H1 (cell line): Measurements from ENCODE around the gene XKR8. TPM values are rescaled to one million over a fixed set of nuclear protein-coding genes. Genes with fewer than 3 reads are reported as not detected.

ENCODE experiments used
- CTCF ChIA-PET: fragments of 300-600 bp; sonication (Branson Sonifier 250); formaldehyde crosslinking; loops from one replicate; lab custom pipeline; 2021; ENCODE audit not compliant: partially characterized antibody; lab: Charles Lee
- POLR2A ChIA-PET: fragments of 300-600 bp; sonication (Branson Sonifier 250); formaldehyde crosslinking; loops from one replicate; lab custom pipeline; 2021; ENCODE audit warnings: inconsistent platforms; ENCODE audit not compliant: partially characterized antibody; lab: Charles Lee
- DNase-seq, 2 experiments: peaks; one replicate each; pipeline versions ENCODE4 v3.0.0 to v3.0.0-alpha.2; 2010 to 2022; ENCODE audit warnings: low spot score in 2 of 2, low read depth in 1 of 2, mixed read lengths in 1 of 2
- FAIRE-seq: peaks from 2 replicates; lab custom pipeline; 2011; peaks lifted over from hg19 to GRCh38; lab: Jason Lieb, UNC
- H2AFZ ChIP-seq: 2 replicates; pipeline ENCODE4 v1.8.1; 2012; ENCODE audit warnings: low read length, inconsistent platforms
- H2AK5ac ChIP-seq: 2 replicates; pipeline ENCODE4 v1.6.1; 2013; ENCODE audit warnings: low read depth, low read length
- H2BK120ac ChIP-seq: replicated peaks from 2 replicates; pipeline ENCODE3; 2013; ENCODE audit warnings: low read depth, low read length, inconsistent platforms
- H2BK12ac ChIP-seq: 2 replicates; pipeline ENCODE4 v1.6.1; 2013; ENCODE audit warnings: low read depth, low read length
- H2BK15ac ChIP-seq: 2 replicates; pipeline ENCODE4 v1.6.1; 2013; ENCODE audit warnings: low read length
- H2BK20ac ChIP-seq: 2 replicates; pipeline ENCODE4 v1.6.1; 2013; ENCODE audit warnings: low read length
- H2BK5ac ChIP-seq: 2 replicates; pipeline ENCODE4 v1.6.1; 2013; ENCODE audit warnings: low read depth, low read length
- H3K14ac ChIP-seq: 2 replicates; pipeline ENCODE4 v1.6.1; 2013; ENCODE audit warnings: inconsistent platforms; ENCODE audit not compliant: insufficient read length
- H3K18ac ChIP-seq: 2 replicates; pipeline ENCODE4 v1.6.1; 2013; ENCODE audit warnings: low read length; ENCODE audit errors: extremely low read depth
- H3K23ac ChIP-seq: 2 replicates; pipeline ENCODE4 v1.6.1; 2013; ENCODE audit warnings: inconsistent platforms; ENCODE audit not compliant: insufficient read length
- H3K23me2 ChIP-seq: 2 replicates; pipeline ENCODE4 v1.6.1; 2013; ENCODE audit warnings: low read depth, low read length
- H3K27ac ChIP-seq: 2 replicates; pipeline ENCODE4 v1.6.1; 2011; ENCODE audit warnings: low read depth, low read length, inconsistent platforms
- H3K27me3 ChIP-seq, 4 experiments: replicated peaks in 1 of 4; 1 replicate in 1 of 4; 2 replicates in 3 of 4; pipeline versions ENCODE4 v1.6.1 to v1.8.1; 2011 to 2013; ENCODE audit warnings: low read length in 3 of 4, mild to moderate bottlenecking in 3 of 4, inconsistent platforms in 2 of 4, mixed read lengths in 2 of 4, moderate library complexity in 1 of 4; ENCODE audit not compliant: control insufficient read depth in 3 of 4, insufficient read depth in 3 of 4; ENCODE audit errors: extremely low read depth in 1 of 4
- H3K36me3 ChIP-seq, 4 experiments: 2 replicates each; pipeline versions ENCODE4 v1.6.1 to v1.8.1; 2011 to 2013; ENCODE audit warnings: mild to moderate bottlenecking in 4 of 4, low read length in 3 of 4, moderate library complexity in 2 of 4, control low read depth in 1 of 4, inconsistent platforms in 1 of 4; ENCODE audit not compliant: insufficient read depth in 4 of 4, control insufficient read depth in 2 of 4
- H3K4ac ChIP-seq: replicated peaks from 2 replicates; pipeline ENCODE3; 2013; ENCODE audit warnings: low read length, low read depth, mixed read lengths, inconsistent platforms; ENCODE audit not compliant: insufficient read length
- H3K4me1 ChIP-seq, 4 experiments: replicated peaks in 1 of 4; 1 replicate in 1 of 4; 2 replicates in 3 of 4; pipeline versions ENCODE4 v1.6.1 to v1.8.1; 2011 to 2013; ENCODE audit warnings: low read length in 3 of 4, inconsistent platforms in 2 of 4, mixed read lengths in 1 of 4; ENCODE audit not compliant: insufficient read depth in 4 of 4, control insufficient read depth in 3 of 4
- H3K4me2 ChIP-seq, 2 experiments: 2 replicates each; pipeline versions ENCODE4 v1.6.1 to v1.8.1; 2011 to 2013; ENCODE audit warnings: low read depth in 2 of 2, low read length in 2 of 2, control low read depth in 1 of 2, inconsistent platforms in 1 of 2, mild to moderate bottlenecking in 1 of 2; ENCODE audit not compliant: insufficient read depth in 1 of 2
- H3K4me3 ChIP-seq, 4 experiments: fragments of 200-600, 300-600 bp in 1 of 4; sonication (generic), shearing (Covaris generic), sonication (Bioruptor Twin) in 1 of 4; 2 replicates each; pipeline versions ENCODE4 v1.5.1 to v1.8.1; 2011 to 2016; ENCODE audit warnings: low read length in 4 of 4, low read depth in 3 of 4, control low read depth in 2 of 4, inconsistent platforms in 2 of 4, mild to moderate bottlenecking in 2 of 4, mixed read lengths in 1 of 4, moderate library complexity in 1 of 4; ENCODE audit not compliant: insufficient read depth in 2 of 4; ENCODE audit errors: extremely low read depth in 1 of 4
- H3K56ac ChIP-seq: replicated peaks from 2 replicates; pipeline ENCODE3; 2013; ENCODE audit warnings: low read depth, mild to moderate bottlenecking, mixed read lengths, low read length, inconsistent platforms; ENCODE audit not compliant: insufficient read length
- H3K79me1 ChIP-seq: 2 replicates; pipeline ENCODE4 v1.6.1; 2013; ENCODE audit warnings: low read depth, low read length, control low read depth
- H3K79me2 ChIP-seq, 2 experiments: 2 replicates each; pipeline versions ENCODE4 v1.6.1 to v1.8.1; 2012 to 2013; ENCODE audit warnings: low read length in 2 of 2, mild to moderate bottlenecking in 2 of 2, inconsistent platforms in 1 of 2; ENCODE audit not compliant: insufficient read depth in 2 of 2, control insufficient read depth in 1 of 2
- H3K9ac ChIP-seq, 4 experiments: replicated peaks in 1 of 4; 1 replicate in 1 of 4; 2 replicates in 3 of 4; pipeline versions ENCODE4 v1.6.1 to v1.8.1; 2011 to 2013; ENCODE audit warnings: low read depth in 3 of 4, low read length in 3 of 4, control low read depth in 2 of 4, mild to moderate bottlenecking in 2 of 4, moderate library complexity in 2 of 4, inconsistent platforms in 1 of 4; ENCODE audit errors: extremely low read depth in 1 of 4
- H3K9me3 ChIP-seq, 2 experiments: 2 replicates each; pipeline versions ENCODE4 v1.6.1 to v1.8.1; 2012 to 2013; ENCODE audit warnings: mild to moderate bottlenecking in 2 of 2, moderate library complexity in 2 of 2, control low read depth in 1 of 2, inconsistent platforms in 1 of 2, low read depth in 1 of 2, low read length in 1 of 2, mixed read lengths in 1 of 2; ENCODE audit not compliant: insufficient read depth in 2 of 2
- H4K20me1 ChIP-seq, 2 experiments: replicated peaks in 1 of 2; 2 replicates each; pipeline versions ENCODE3 to v1.8.1; 2011 to 2013; ENCODE audit warnings: inconsistent platforms in 2 of 2, low read length in 2 of 2, mild to moderate bottlenecking in 1 of 2; ENCODE audit not compliant: insufficient read depth in 2 of 2, control insufficient read depth in 1 of 2
- H4K5ac ChIP-seq: 2 replicates; pipeline ENCODE4 v1.6.1; 2013; ENCODE audit warnings: low read length, low read depth, mixed read lengths, inconsistent platforms; ENCODE audit not compliant: insufficient read length
- H4K8ac ChIP-seq: 2 replicates; pipeline ENCODE4 v1.8.0; 2013; ENCODE audit warnings: mild to moderate bottlenecking, moderate library complexity, low read length, inconsistent platforms; ENCODE audit not compliant: insufficient read depth; ENCODE audit errors: extremely low read depth
- H4K91ac ChIP-seq: replicated peaks from 2 replicates; pipeline ENCODE3; 2013; ENCODE audit warnings: low read length, mixed read lengths, inconsistent platforms; ENCODE audit not compliant: insufficient read length
- BCL11A ChIP-seq, 2 experiments: IDR thresholded peaks; one replicate each; pipeline ENCODE4 v1.6.1; 2011; ENCODE audit warnings: low read depth in 2 of 2, low read length in 2 of 2, mild to moderate bottlenecking in 2 of 2
- CTBP2 ChIP-seq: IDR thresholded peaks from 2 replicates; pipeline ENCODE4 v1.7.0; 2011; ENCODE audit warnings: borderline replicate concordance, mild to moderate bottlenecking, moderate library complexity, mixed read lengths, low read length; ENCODE audit not compliant: insufficient read depth, insufficient read length
- JUN ChIP-seq: IDR thresholded peaks from 2 replicates; pipeline ENCODE4 v1.6.1; 2011; ENCODE audit warnings: low read depth, mild to moderate bottlenecking, improper control_type of control experiment, low read length
- POLR2A ChIP-seq, 2 experiments: IDR thresholded peaks; 1 replicate in 1 of 2; 2 replicates in 1 of 2; pipeline ENCODE4 v1.6.1; 2011; ENCODE audit warnings: low read depth in 2 of 2, low read length in 2 of 2, mild to moderate bottlenecking in 2 of 2; ENCODE audit errors: control extremely low read depth in 1 of 2
- RAD21 ChIP-seq, 2 experiments: IDR thresholded peaks in 1 of 2; conservative IDR thresholded peaks in 1 of 2; 2 replicates each; pipeline ENCODE4 v1.6.1; 2011; ENCODE audit warnings: low read depth in 2 of 2, low read length in 2 of 2, improper control_type of control experiment in 1 of 2, inconsistent platforms in 1 of 2, mild to moderate bottlenecking in 1 of 2, moderate library complexity in 1 of 2
- RFX5 ChIP-seq: IDR thresholded peaks from 2 replicates; pipeline ENCODE4 v1.6.1; 2011; ENCODE audit warnings: low read depth, low read length, improper control_type of control experiment, borderline replicate concordance
- SIX5 ChIP-seq: IDR thresholded peaks from 2 replicates; pipeline ENCODE4 v1.6.1; 2011; ENCODE audit warnings: mild to moderate bottlenecking, low read depth, low read length
- SP1 ChIP-seq: IDR thresholded peaks from 2 replicates; pipeline ENCODE4 v1.6.1; 2011; ENCODE audit warnings: low read depth, low read length
- WGBS, 2 experiments: shearing (Covaris generic) in 1 of 2; methylation state at CpG; one replicate each; pipeline versions ENCODE4 v1.1.6 to v1.1.7; 2013 to 2015; ENCODE audit warnings: low lambda C conversion rate in 2 of 2, mixed read lengths in 2 of 2, inconsistent platforms in 1 of 2, low coverage in 1 of 2, missing lambda C conversion rate in 1 of 2; ENCODE audit not compliant: insufficient replicate concordance in 2 of 2, insufficient coverage in 1 of 2, insufficient read length in 1 of 2; ENCODE audit errors: extremely low coverage in 1 of 2, missing lambda C conversion rate in 1 of 2; 5-methylcytosine and 5-hydroxymethylcytosine counted together
- polyA plus RNA-seq, 7 experiments: library from polyadenylated mRNA; depleted of rRNA in 3 of 7; stranded (reverse) in 5 of 7; unstranded in 2 of 7; fragments of >200 nt in 5 of 7; fragments of 200-250 nt in 2 of 7; gene quantifications; 1 replicate in 5 of 7; 2 replicates in 1 of 7; 4 replicates in 1 of 7; pipeline versions ENCODE4 v1.2.1 to v1.2.3, GENCODE V29; 2011 to 2013; ENCODE audit warnings: missing spikeins in 2 of 7, mixed read lengths in 2 of 7
- total RNA-seq: library from RNA; stranded (reverse); fragmentation: NEBNext Ultra II Directional; extraction: Animal tissue kit (Norgen Biotek cat#: 25700); gene quantifications from 2 replicates; pipeline ENCODE4 v1.2.1, GENCODE V29; 2021
- TF ChIP-seq, protein P1 (sequence below): IDR thresholded peaks from 2 replicates; pipeline ENCODE4 v1.6.1; 2011; ENCODE audit warnings: low read depth, mild to moderate bottlenecking, low read length; ENCODE audit not compliant: insufficient read depth
- TF ChIP-seq, protein P2 (sequence below): IDR thresholded peaks from 2 replicates; pipeline ENCODE4 v1.6.1; 2012; ENCODE audit warnings: inconsistent platforms

XKR8 gene
- total and polyA plus RNA-seq, 2 of the 8 experiments (the other 6 are each of a cell fraction or from before 2014, with no cell fraction given) = 14.2 to 16.3 TPM

DNA sequence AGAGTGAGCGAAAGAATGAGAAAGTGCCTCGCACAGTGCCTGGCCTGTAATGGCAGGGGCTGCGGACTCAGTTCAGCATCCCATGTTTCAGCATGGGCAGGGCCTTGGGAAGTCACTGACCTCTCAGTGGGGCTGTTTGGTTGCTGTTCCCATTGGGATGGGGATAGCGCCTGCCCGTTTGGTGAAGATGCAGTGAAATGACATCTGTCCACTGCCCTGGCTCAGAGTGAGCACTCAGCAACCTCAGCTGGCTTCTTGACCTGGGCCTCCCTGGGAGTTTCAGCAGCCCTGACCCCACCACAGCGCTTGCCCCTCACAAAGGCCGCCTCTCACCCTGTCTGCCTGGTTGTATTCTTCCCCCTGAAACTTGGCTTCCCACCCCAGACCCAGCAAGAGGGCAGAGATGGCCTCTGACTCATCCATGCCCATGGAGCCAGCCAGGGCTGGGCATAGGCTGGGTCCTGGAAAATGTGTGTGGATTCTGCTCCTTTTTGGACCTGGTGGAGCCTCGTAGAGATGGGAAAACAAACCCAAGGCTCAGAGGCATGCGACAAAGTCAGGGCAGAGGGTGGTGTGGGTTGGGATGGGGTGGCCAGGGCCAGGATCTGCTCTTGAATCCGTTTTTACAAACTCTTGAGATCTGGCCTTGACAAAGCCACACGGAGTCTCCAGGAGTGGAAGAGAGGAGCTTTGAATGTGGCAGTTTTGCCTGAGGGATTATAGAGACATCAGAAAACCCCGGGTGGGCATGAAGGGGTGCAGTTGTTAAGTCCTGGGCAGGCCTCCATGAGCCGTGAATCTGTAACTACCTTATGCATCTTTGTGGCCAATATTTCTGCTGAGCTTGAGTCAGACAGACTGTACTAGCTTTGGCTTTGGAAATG lies 1.2 kb downstream of the XKR8 start:
- Histone ChIP-seq H3K27me3 (no peaks in the 10 kb centered on the region), H4K5ac (no peak overlapping the region), H2AFZ (peak overlapping the region; percentile 39; the same call in 1 of the 2 replicates), H3K4me2 (peak overlapping the region; percentile 97 to 99), H3K9ac (peak overlapping the region in 2 of 4 experiments; percentile 72 to 74; a peak in 4 of 7 replicates), H3K4ac (no peak overlapping the region), H2BK15ac (no peak overlapping the region), H3K18ac (no peak overlapping the region; the same call in none of the 2 replicates), H2AK5ac (peak overlapping the region; percentile 1; the same call in 1 of the 2 replicates), H2BK12ac (no peak overlapping the region), H3K23ac (no peak overlapping the region), H3K14ac (no peak overlapping the region), H3K56ac (no peak overlapping the region), H2BK5ac (peak overlapping the region; percentile 56; the same call in 1 of the 2 replicates), H3K79me1 (no peaks in the 10 kb centered on the region), H3K9me3 (no peaks in the 10 kb centered on the region), H3K23me2 (peaks cover 11% of the 10 kb centered on the region), H3K27ac (no peak overlapping the region), H3K4me1 (peaks cover 0 to 11% (median 8%) of the 10 kb centered on the region in 4 experiments; a peak in 6 of 7 replicates), H4K20me1 (peaks cover 0 to 5% of the 10 kb centered on the region in 2 experiments), H3K36me3 (peaks cover 0 to 26% (median 8%) of the 10 kb centered on the region in 4 experiments; a peak in 7 of 8 replicates), H2BK20ac (no peak overlapping the region), H4K91ac (no peak overlapping the region), H3K79me2 (no peaks in the 10 kb centered on the region), H3K4me3 (peak overlapping the region; percentile 70 to 80 (median 72)), H4K8ac (no peak overlapping the region), H2BK120ac (no peak overlapping the region)
- FAIRE-seq (no peak), DNase-seq (no peak)
- 90% methylated on average over 13 of the region's 13 CpGs; no CpG with 5 or more reads in 1 of the 2 experiments for WGBS, 2 experiments
- ChIA-PET CTCF (interaction anchor here (0.6 to 2.2 kb wide), 3 partner anchors 9 to 103 kb away, joined by 4 to 5 read pairs (median 4); no protein-coding TSS in a partner anchor), POLR2A (interaction anchor here (0.6 to 3.0 kb wide), 8 partner anchors 12 to 234 kb away, joined by 3 to 18 read pairs (median 3); partner anchors contain the start of gene THEMIS2)
- TF ChIP-seq RAD21 (IDR thresholded peaks at IDR 0.05 in 1 of 2, conservative IDR thresholded peaks at IDR 0.05 in 1 of 2; ENCODE audit: low read depth in 2 of 2, low read length in 2 of 2) = no peak
- TF ChIP-seq JUN = no peak
- no peak for TF ChIP-seq BCL11A (IDR thresholded peaks at IDR 0.05; ENCODE audit: low read depth in 2 of 2, low read length in 2 of 2)
- no peak for TF ChIP-seq CTBP2
- TF ChIP-seq POLR2A (IDR thresholded peaks at IDR 0.05; ENCODE audit: control extremely low read depth in 1 of 2, low read depth in 2 of 2, low read length in 2 of 2) = no peak
- TF ChIP-seq SIX5 = no peak
- TF ChIP-seq SP1 = no peak
- TF ChIP-seq, protein P1, sequence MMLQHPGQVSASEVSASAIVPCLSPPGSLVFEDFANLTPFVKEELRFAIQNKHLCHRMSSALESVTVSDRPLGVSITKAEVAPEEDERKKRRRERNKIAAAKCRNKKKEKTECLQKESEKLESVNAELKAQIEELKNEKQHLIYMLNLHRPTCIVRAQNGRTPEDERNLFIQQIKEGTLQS = no peak
- TF ChIP-seq, protein P2, sequence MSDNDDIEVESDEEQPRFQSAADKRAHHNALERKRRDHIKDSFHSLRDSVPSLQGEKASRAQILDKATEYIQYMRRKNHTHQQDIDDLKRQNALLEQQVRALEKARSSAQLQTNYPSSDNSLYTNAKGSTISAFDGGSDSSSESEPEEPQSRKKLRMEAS = no peak
- TF ChIP-seq RFX5 = no peak
